CD4-positive, alpha-beta T cell treated with Interleukin-17A for 4 hours (primary cell): ENCODE results near the gene CD2AP.
"Not testable (repeated sequence)": the region's sequence is repeated elsewhere in the genome, so short reads cannot be mapped to it uniquely, and the experiment has no call there.

ENCODE experiments used
- DNase-seq: peaks from one replicate; pipeline ENCODE4 v3.0.0-alpha.2; 2020; ENCODE audit warnings: mixed read lengths

Gene CD2AP

GRCh38 chr6:47465117-47465516 lies 12.5 kb upstream of the CD2AP start:
- no peak for DNase-seq

GRCh38 chr6:47471911-47472310 lies 5.7 kb upstream of the CD2AP start:
- no peak for DNase-seq

- no peak for DNase-seq
These were observed 3.7 kb upstream of the CD2AP start for GRCh38 chr6:47473791-47474346.

GRCh38 chr6:47475319-47475816 lies 2.2 kb upstream of the CD2AP start:
- no peak for DNase-seq

GRCh38 chr6:47476781-47477496 lies 650 bp upstream of the CD2AP start:
- no peak for DNase-seq

- DNase-seq, result no peak
These were observed 897 bp downstream of the CD2AP start for GRCh38 chr6:47478233-47479139.

DNA sequence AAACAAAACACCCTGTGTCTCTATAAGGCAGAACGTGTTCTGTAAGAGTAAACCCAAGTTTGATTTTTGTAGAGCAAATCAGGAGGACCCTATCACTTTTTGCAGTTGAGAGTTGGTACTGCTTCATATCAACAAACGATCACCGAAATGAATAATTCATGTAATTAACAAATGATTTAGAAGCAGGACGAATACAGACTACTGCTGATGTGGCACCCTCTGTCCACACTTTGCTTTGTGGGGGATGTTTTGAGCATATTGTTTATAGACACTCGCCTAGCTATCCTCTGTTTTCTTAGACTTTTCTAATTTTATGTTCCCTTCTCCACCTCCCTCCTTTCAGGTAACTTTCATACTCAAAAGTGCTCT lies 1.5 kb downstream of the CD2AP start:
- DNase-seq, result no peak

- no peak for DNase-seq
These were observed 2.3 kb downstream of the CD2AP start for GRCh38 chr6:47479874-47480273.

DNA sequence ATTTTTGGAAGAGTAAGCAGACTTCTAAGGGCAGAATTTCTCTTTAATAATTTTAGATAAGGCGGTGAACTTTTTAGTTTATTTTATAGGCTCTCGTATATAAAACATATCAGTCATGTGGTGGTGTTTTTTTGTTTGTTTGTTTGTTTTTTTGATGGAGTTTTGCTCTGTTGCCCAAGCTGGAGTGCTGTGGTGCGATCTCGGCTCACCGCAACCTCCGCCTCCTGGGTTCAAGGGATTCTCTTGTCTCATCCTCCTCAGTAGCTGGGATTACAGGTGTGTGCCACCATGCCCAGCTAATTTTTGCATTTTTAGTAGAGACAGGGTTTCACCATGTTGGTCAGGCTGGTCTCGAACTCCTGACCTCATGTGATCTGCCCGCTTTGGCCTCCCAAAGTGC lies 3.6 kb downstream of the CD2AP start:
- not testable (repeated sequence) for DNase-seq

- DNase-seq, result no peak
These were observed 4.2 kb downstream of the CD2AP start for GRCh38 chr6:47481806-47482205.

DNA sequence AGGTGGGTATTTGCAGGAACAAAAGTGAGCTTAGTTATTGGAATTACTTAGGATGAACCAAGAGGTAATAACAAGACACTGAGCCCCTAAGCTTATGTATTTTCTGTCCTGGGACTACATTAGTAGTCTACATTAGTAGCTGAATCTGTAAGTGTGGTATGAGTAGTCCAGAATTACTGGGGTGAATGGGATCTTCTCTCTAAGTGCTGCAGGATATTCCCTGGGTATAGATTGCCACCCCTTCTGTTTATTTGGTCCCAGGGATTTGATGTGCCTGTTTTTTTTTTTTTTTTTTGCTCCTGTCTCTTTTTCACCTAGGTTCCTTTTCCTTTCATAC lies 5.9 kb downstream of the CD2AP start:
- DNase-seq, result no peak

- no peak for DNase-seq
These were observed 6.4 kb downstream of the CD2AP start for GRCh38 chr6:47483853-47484546.

GRCh38 chr6:47484616-47485015 lies 7.0 kb downstream of the CD2AP start:
- no peak for DNase-seq

- no peak for DNase-seq
These were observed 7.5 kb downstream of the CD2AP start for GRCh38 chr6:47485083-47485482.

GRCh38 chr6:47485491-47486135 lies 8.0 kb downstream of the CD2AP start:
- DNase-seq, result no peak

- DNase-seq, result no peak
These were observed 12.4 kb downstream of the CD2AP start for GRCh38 chr6:47489995-47490394.

DNA sequence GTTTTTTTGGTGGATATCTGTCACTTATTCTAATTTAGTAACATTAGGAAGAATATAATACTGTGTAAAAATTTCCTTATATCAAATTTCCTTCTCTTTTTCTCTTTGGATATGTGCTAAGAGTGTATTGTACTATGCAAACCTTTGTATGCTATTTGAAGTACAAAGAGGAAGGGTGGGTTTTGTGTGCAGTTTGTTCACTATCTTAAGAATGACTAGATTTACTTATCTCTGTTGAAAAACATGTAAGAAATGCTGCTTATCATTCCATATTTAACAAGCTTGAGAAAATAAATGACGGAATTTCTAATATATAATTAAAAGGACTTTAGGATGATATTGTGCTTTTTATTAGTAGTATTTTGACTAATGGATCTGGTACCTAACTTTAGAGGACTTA lies 13.1 kb downstream of the CD2AP start:
- no peak for DNase-seq

DNA sequence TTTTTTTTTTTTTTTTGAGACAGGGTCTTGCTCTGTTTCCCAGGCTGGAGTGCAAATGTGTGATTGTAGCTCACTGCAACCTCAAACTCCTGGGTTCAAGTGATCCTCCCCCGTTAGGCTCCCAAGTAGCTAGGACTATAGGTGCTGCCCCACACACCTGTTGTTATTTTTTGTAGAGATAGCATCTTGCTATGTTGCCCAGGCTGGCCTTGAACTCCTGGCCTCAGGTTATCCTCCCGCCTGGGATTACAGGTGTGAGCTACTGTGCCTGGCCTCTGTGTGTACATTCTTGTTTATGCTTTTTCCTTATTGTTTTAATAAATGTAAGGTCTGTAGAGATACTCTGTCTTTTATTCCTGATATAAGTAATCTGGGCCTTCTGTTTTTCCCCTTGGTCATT lies 14.8 kb downstream of the CD2AP start:
- no peak for DNase-seq

DNA sequence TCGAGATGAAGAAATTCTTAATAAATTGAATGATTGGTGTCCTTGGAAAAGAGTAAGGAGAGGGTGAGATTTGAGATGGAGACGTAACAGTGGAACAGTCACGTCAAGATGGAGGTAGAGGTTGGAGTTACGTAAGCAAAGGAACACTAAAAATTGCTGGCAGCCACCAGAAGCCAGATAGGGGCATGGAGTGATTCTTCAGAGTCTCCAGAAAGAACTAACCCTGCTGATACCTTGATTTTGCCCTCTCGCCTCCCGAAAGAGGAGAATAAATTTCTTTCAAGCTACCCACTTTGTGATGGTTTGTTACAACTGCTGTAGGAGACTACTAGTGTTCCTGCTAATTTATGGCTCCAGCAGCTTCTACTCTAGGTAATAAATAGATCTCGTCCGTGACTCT lies 17.6 kb downstream of the CD2AP start:
- no peak for DNase-seq

- DNase-seq, result no peak
These were observed 18.5 kb downstream of the CD2AP start for GRCh38 chr6:47495954-47496545.

DNA sequence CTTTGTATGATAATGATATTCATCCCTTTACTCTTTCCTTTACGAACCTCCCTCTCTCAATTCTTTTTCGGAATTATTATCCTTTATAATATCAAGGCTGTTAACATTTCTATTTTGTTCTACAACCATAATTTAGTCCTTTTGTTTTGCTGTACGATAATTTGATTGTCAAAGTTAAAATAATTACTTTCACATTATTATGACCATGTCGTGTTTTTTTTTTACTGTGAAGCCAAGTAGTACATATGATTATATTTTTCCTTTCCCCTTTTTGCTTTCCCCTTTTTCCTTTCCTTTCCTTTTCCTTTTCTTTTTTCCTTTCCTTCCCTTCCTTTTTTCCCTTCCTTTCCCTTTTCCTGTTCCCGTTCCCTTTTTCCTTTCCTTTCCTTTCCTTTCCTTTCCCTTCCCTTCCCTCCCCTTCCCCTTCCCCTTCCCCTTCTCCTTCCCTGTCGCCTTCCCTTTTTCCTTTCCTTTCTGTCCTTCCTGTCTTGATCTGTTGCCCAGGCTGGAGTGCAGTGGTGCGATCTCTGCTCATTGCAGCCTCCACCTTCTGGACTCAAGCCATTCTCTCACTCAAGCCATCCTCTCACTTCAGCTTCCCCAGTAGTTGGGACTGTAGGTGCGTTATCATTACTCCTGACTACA lies 19.5 kb downstream of the CD2AP start:
- DNase-seq, result no peak

DNA sequence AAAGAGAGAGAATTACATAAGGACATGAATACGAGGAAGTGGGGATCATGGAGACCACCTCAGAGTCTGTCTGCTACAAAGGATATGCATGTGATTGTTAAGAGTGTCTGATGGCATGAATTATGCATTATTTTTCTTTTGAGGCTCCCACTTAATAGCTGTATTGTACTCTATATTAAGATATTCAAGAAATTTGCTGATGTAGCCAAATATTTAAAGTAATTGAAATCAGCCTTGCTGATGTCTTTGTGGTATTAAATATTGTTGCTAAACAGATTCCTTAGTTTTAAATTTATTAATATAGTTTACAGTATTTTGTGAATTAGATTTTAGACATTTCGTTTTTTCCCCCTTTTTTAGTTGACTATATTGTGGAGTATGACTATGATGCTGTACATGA lies 25.3 kb downstream of the CD2AP start:
- DNase-seq, result no peak
